H7 (cell line): ENCODE results near the gene OR2T8. TPM values are rescaled to one million over a fixed set of nuclear protein-coding genes. Genes with fewer than 3 reads are reported as not detected.
A peak's percentile ranks its signal among the peaks of the same experiment; 100 is the strongest.
"Not testable (repeated sequence)": the region's sequence is repeated elsewhere in the genome, so short reads cannot be mapped to it uniquely, and the experiment has no call there.

Experiments
- DNase-seq: peaks from one replicate; pipeline ENCODE4 v3.0.0; 2012
- H3K27me3 ChIP-seq: 2 replicates; pipeline ENCODE4 v1.6.0; 2011; ENCODE audit warnings: mild to moderate bottlenecking, low read length; ENCODE audit not compliant: control insufficient read depth, insufficient read depth
- H3K36me3 ChIP-seq: replicated peaks from 2 replicates; pipeline ENCODE4 v1.5.1; 2011; ENCODE audit warnings: low read length; ENCODE audit not compliant: control insufficient read depth, insufficient read depth
- H3K4me3 ChIP-seq: 2 replicates; pipeline ENCODE4 v1.5.1; 2011; ENCODE audit warnings: low read depth, mild to moderate bottlenecking, control low read depth, low read length, moderate library complexity; ENCODE audit not compliant: insufficient read depth
- total RNA-seq: library from RNA; depleted of rRNA; stranded (reverse); fragments of >200 nt; shearing (Covaris generic); gene quantifications from 2 replicates; pipeline ENCODE4 v1.2.3, GENCODE V29; 2014; rRNA removed

The OR2T8 gene
- total RNA-seq, 1 experiment from 2014 or later = not detected

GRCh38 chr1:247933989-247934388, 13.9 kb downstream of the OR2T8 start:
- H3K4me3 ChIP-seq = no peak overlapping the region
- no peak for DNase-seq
- no peaks in the 10 kb centered on the region for H3K27me3 ChIP-seq
- no peaks in the 10 kb centered on the region for H3K36me3 ChIP-seq

DNA sequence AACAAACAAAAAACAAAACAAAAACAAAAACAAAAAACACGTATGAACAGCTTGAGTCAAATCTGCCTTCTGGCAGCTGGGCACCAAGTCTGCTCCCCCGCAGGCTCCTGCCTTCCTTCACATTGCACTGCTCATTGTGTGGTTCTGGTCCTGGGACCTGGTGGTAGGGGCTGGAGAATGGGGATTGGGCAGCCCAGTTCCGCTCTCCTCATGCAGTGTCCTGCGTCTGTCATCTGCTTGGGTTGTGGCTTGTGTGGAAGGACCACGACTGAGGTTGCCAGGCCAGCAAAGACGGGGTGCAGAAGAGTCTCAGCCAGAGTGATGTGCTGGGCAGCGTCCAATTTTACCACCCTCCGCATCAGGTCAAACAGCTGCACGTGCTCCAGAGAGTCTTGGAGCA, 15.7 kb downstream of the OR2T8 start:
- Histone ChIP-seq H3K27me3 (no peaks in the 10 kb centered on the region), H3K4me3 (no peak overlapping the region), H3K36me3 (no peaks in the 10 kb centered on the region)
- DNase-seq = no peak

GRCh38 chr1:247936415-247936814, 16.4 kb downstream of the OR2T8 start:
- DNase-seq = peak; percentile 4
- H3K4me3 ChIP-seq = no peak overlapping the region
- no peaks in the 10 kb centered on the region for H3K36me3 ChIP-seq
- H3K27me3 ChIP-seq = no peaks in the 10 kb centered on the region

DNA sequence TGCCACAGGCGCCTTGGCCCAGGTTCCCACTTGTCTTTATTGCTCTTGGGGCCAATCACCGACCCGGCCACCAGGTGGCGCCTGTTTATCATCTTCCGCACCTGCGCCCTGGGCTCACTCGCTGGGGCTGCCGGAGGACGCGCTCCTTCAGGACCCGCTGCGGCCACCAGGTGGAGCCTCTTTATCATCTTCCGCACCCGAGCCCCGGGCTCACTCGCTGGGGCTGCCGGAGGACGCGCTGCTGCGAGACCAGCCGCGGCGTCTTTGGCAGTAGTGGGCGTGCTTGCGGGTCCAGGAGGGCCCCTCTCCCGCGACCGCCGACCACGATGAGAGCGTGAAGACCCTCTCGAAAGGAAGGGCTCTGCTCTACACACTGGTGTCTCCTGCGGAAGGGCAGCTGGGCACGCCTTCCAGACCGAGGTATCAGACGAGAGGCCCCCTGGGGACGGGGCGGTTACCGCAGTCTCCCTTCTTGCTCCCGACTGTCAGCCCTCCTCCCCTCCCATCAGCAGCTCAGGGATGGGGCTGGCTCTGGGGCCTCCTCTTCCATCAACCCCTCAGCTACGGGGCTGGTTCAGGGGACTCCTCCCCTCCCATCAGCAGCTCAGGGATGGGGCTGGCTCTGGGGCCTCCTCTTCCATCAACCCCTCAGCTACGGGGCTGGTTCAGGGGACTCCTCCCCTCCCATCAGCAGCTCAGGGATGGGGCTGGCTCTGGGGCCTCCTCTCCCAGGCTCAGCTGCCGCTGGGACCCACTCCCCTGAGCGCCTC, 17.1 kb downstream of the OR2T8 start:
- peak; percentile 88 for DNase-seq
- H3K4me3 ChIP-seq, H3K27me3 ChIP-seq, H3K36me3 ChIP-seq: not testable (repeated sequence)

DNA sequence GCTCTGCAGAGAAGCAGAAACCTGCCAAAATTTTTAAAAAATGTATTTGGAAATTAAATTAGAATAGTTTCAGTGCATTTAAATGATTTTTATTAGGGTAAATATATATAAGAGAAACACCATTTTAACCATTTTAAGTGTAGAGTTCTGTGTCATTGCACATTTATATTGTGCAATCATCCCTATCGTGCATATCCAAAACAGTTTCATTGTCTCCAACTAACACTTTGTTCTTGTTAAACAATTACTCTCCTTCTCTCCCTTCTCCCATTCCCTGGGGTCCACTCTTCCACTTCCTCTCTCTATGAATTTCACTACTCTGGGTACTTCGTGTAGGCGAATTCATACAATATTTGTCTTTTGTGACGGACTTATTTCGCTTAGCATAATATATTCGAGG, 22.6 kb downstream of the OR2T8 start:
- no peak overlapping the region for H3K4me3 ChIP-seq
- no peaks in the 10 kb centered on the region for H3K27me3 ChIP-seq
- H3K36me3 ChIP-seq = no peaks in the 10 kb centered on the region
- DNase-seq = no peak

DNA sequence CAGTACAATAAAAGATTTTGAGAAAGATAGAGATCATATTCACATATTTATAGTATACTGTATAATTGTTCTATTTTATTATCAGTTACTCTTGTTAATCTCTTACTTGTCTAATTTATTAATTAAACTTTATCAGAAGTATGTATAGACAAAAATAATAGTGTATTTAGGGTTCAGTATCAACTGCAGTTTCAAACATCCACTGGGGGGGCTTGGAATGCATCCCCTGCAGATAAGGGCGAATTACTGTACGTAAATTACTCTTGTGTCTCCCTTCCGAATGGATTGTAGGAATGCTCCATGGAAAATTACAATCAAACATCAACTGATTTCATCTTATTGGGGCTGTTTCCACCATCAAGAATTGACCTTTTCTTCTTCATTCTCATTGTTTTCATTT, 28.5 kb downstream of the OR2T8 start, which contains the start of gene OR2L8:
OR2L8 (plus strand) TSS at position 301 of the 400 bp plus-strand sequence; CDS start at position 301, 0 bp downstream.
- Histone ChIP-seq H3K36me3 (no peaks in the 10 kb centered on the region), H3K4me3 (no peak within 1 kb of the TSS), H3K27me3 (no peaks in the 10 kb centered on the region)
- no peak for DNase-seq

- no peak for DNase-seq
- Histone ChIP-seq H3K27me3 (no peaks in the 10 kb centered on the region), H3K36me3 (no peaks in the 10 kb centered on the region), H3K4me3 (no peak overlapping the region)
Measured at GRCh38 chr1:247953408-247953807, 33.4 kb downstream of the OR2T8 start.

- no peaks in the 10 kb centered on the region for H3K27me3 ChIP-seq
- DNase-seq = no peak
- H3K36me3 ChIP-seq = no peaks in the 10 kb centered on the region
Measured at GRCh38 chr1:247961791-247962190, 41.7 kb downstream of the OR2T8 start.

DNA sequence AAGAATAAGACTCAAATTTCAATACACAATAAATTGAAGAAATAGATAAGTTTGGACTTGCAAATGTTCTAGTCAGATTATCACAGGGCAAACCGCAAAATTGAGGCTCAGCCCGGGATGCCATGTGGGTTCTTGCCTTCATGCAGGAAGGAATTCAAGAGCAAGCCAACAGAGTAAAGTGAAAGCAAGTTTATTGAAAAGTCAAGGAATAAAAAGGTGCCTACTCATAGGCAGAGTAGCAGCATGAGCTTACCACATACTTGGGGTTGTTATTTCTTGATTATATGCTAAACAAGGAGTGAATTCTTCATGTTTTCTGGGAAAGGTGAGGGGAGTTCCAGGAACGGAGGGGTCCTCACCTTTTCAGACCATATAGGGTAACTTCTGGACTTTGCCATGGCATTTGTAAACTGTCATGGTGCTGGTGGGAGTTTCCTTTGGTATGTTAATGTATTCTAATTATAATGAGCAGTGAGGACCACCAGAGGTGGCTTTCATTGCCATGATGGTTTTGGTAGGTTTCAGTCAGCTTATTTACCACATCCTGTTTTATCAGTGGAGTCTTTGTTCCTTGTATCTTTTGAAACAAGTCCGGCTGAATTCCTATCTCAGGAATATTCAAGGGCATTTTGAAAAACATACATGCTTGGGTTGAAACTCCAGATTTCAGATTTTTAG, 43.0 kb downstream of the OR2T8 start:
- H3K27me3 ChIP-seq = no peaks in the 10 kb centered on the region

More at GRCh38 chr1:247961791-247962190, 41.7 kb downstream of the OR2T8 start:
- H3K4me3 ChIP-seq = no peak overlapping the region

DNA sequence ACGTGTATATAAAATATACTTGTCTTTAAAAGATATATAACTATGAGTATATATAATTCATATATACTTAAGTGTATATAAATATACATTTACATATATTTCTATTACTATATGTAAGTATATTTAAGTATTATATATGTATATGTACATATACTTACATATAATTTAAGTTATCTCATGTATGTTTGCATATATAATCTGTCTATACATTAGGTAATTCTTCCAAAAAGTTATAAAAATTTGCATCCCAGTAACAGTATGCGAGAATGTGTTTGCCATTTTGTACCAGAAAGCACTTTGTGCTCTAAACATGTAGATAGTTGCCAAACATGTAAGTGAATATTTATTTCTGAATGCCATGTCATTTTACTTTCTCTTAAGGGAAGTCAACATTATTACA, 44.9 kb downstream of the OR2T8 start, which contains the start of gene OR2AK2:
OR2AK2 (plus strand) TSS at position 301 of the 400 bp plus-strand sequence. CDS start 144 bp downstream, outside the sequence.
- no peak within 1 kb of the TSS for H3K4me3 ChIP-seq
- no peaks in the 10 kb centered on the region for H3K27me3 ChIP-seq
- DNase-seq = no peak
- no peaks in the 10 kb centered on the region for H3K36me3 ChIP-seq

More for the DNA sequence above, 43.0 kb downstream of the OR2T8 start:
- no peak for DNase-seq
- H3K36me3 ChIP-seq = no peaks in the 10 kb centered on the region
- no peak overlapping the region for H3K4me3 ChIP-seq

- no peak for DNase-seq
- Histone ChIP-seq H3K4me3 (no peak overlapping the region), H3K36me3 (no peaks in the 10 kb centered on the region), H3K27me3 (no peaks in the 10 kb centered on the region)
Measured at GRCh38 chr1:247966532-247967204, 46.6 kb downstream of the OR2T8 start.

Other genes starting within 250 kb of the OR2T8 start
- not detected in 2 replicates for gene OR13G1, start 240.5 kb upstream of the OR2T8 start, total RNA-seq
- gene OR6F1, start 203.6 kb upstream of the OR2T8 start, total RNA-seq = not detected in 2 replicates
- gene OR14K1, start 181.6 kb upstream of the OR2T8 start, total RNA-seq = not detected in 2 replicates
- gene OR14A2, start 172.1 kb upstream of the OR2T8 start, total RNA-seq = not detected in 2 replicates
- not detected in 2 replicates for gene OR1C1, start 159.7 kb upstream of the OR2T8 start, total RNA-seq
- gene OR14A16, start 96.1 kb upstream of the OR2T8 start, total RNA-seq = not detected in 2 replicates
- gene OR11L1, start 78.4 kb upstream of the OR2T8 start, total RNA-seq = not detected in 2 replicates
- gene TRIM58, start 63.1 kb upstream of the OR2T8 start, total RNA-seq = 0.04 and 0.10 TPM in 2 replicates
- not detected in 2 replicates for gene OR2W3, start 24.7 kb upstream of the OR2T8 start, total RNA-seq
- gene OR2AJ1, start 4.6 kb downstream of the OR2T8 start, total RNA-seq = not detected in 2 replicates
- gene OR2L8, start 28.6 kb downstream of the OR2T8 start, total RNA-seq = not detected in 2 replicates
- gene OR2AK2, start 45.0 kb downstream of the OR2T8 start, total RNA-seq = not detected in 2 replicates
- gene OR2L5, start 93.4 kb downstream of the OR2T8 start, total RNA-seq = not detected in 2 replicates
- not detected in 2 replicates for gene OR2L2, start 109.8 kb downstream of the OR2T8 start, total RNA-seq
- not detected in 2 replicates for gene OR2L3, start 126.6 kb downstream of the OR2T8 start, total RNA-seq
- not detected in 2 replicates for gene OR2L13, start 174.9 kb downstream of the OR2T8 start, total RNA-seq
- not detected in 2 replicates for gene OR2M5, start 224.9 kb downstream of the OR2T8 start, total RNA-seq